Stimulated activated CD8-positive, alpha-beta memory T cell treated with anti-CD3 and anti-CD28 coated beads, Interleukin-4, amount 100 ng/mL, for 24 hours (primary cell): ENCODE measurements around the gene CFB.
"Not testable (repeated sequence)": the region's sequence is repeated elsewhere in the genome, so short reads cannot be mapped to it uniquely, and the experiment has no call there.

ENCODE experiments used
- DNase-seq: peaks from one replicate; pipeline ENCODE4 v3.0.0-alpha.2; 2020; ENCODE audit warnings: low read depth

Gene CFB

GRCh38 chr6:31945507-31946369 lies at the start of gene CFB:
TSS of gene CFB (plus strand) at chr6:31946095. CDS start at chr6:31946222, 127 bp downstream.
- DNase-seq = no peak

DNA sequence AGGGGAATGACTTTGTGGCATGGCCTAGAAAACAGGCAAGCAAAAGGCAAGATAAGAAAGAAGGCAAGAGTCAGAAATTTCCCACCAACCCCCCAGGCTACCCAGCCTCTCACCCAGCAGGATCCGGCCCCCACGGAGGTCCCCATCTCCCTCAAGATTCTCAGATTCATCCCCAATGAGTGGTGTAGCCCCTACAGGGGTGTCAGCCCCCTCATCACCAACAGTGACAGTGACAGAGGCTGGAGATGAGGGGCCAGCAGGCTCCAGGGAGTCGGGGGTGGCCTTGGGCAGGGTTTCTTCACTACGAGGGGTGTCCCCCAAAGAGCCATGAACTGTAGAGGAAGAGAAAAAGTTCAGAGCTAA lies 49.4 kb upstream of the CFB start:
- DNase-seq = no peak

- DNase-seq = no peak
Observed at GRCh38 chr6:31896856-31897611, 48.9 kb upstream of the CFB start.

DNA sequence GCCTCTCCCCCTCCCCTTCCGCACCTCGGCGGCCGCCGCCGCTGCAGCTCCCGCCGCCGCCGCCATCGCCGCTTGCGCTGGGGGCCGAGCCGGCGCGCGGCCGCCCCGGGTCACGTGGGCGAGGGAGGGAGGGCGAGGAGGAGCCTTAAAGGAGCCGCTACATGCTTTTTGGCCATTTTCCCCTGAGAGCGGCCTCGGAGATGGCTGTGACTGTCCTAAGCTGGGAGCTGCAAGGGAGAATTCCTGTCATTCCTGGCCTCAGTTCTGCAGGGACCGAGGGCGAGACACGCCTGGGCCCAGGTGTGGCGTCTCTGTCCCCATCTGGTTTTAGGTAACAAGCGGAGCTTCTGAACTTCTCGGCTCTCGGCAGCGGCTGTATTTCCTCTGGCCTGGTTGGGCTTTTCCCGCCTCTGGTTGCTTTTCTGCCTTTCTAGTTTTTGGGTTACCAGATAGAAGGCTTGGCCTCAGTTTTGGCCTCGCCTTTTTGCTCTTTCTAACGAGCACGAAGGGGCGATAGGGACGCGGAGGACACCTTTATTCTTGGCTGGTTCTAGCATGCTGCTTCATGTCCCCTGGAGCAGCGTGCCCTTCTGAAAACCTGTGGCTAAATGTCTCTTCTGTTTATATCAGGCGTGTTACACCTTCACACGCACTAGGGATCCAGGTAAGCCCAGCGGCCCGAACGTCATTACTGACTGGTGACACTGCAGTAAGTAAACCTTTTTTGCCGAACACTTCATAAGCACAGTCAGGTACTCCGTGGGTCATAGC lies 48.1 kb upstream of the CFB start, which contains the start of gene EHMT2:
Gene EHMT2, minus strand, starts transcription at position 87 of the 771 bp plus-strand sequence. Its CDS starts 21 bp downstream, at position 66.
- peak; percentile 83 for DNase-seq

- no peak for DNase-seq
Observed at GRCh38 chr6:31898383-31899011, 47.4 kb upstream of the CFB start.

GRCh38 chr6:31899215-31899614 lies 46.7 kb upstream of the CFB start:
- DNase-seq = no peak

GRCh38 chr6:31899882-31900722 lies 45.8 kb upstream of the CFB start:
- DNase-seq = no peak

GRCh38 chr6:31900917-31901414 lies 44.9 kb upstream of the CFB start:
- DNase-seq = no peak

GRCh38 chr6:31901415-31901952 lies 44.4 kb upstream of the CFB start:
- DNase-seq = peak; percentile 47

- DNase-seq = peak; percentile 82
Observed at GRCh38 chr6:31901953-31902643, 43.8 kb upstream of the CFB start, which contains the start of gene ZBTB12. TSS of gene ZBTB12 (minus strand) at chr6:31902086. CDS start at chr6:31901305, 781 bp downstream.

DNA sequence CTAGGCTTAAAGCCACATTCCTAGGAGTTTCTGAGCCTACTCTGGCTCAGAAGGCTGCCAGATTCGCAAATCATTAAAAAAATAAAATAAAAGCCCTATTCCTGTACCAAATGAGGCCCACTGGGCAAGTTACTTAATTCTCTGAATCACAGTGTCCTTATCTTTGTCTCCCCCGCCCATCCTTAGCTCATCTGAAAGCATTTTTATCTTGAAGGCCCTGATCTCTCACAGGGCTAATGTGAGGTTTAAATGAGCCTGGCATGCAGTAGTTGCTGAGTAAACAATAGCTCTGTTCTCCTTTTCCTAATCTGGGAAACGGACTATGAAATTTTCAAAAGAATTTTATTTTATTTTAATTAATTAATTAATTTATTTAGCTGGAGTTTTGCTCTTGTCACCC lies 41.9 kb upstream of the CFB start:
- DNase-seq = no peak

DNA sequence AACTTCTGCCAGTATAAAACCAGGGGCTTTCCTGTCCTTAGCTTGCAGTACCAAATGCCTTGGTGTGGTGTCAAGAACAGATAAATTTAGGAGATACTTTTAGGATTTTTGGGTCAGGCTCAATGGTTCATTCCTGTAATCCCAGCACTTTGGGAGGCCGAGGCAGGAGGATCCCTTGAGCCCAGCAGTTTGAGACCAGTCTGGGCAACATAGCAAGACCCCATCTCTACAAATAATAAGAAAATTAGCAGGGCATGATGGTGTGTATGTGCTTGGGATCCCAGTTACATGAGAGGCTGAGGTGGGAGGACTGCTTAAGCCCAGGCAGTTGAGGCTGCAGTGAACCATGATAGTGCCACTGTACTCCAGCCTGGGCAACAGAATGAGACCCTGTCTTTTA lies 40.9 kb upstream of the CFB start:
- no peak for DNase-seq

GRCh38 chr6:31906122-31906521 lies 39.8 kb upstream of the CFB start:
- no peak for DNase-seq

- DNase-seq = not testable (repeated sequence)
Observed at GRCh38 chr6:31906727-31907126, 39.2 kb upstream of the CFB start.

DNA sequence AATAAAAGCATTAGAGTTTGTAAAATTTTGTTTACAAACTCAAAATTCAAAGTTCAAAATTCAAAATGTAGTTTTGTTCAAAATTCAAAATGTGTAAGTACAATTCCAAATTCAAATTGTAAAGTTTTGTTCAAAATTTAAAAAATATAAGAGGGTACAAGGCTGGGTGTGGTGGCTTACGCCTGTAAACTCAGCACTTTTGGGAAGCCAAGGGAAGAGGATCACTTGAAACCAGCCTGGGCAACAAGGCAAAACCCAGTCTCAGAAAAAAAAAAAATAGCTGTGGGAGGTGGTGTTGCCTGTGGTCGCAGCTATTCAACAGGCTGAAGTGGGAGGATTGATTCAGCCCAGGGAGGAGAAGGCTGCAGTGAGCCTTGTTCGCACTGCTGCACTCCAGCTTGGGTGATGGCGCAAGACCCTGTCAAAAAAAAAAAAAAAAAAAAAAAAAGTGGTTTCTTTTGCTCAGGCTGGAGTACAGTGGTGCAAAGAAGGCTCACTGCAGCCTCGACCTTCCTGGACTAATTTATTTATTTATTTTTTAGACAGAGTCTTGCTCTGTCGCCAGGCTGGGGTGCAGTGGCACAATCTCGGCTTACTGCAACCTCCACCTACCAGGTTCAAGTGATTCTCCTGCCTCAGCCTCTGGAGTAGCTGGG lies 38.6 kb upstream of the CFB start:
- DNase-seq = no peak

DNA sequence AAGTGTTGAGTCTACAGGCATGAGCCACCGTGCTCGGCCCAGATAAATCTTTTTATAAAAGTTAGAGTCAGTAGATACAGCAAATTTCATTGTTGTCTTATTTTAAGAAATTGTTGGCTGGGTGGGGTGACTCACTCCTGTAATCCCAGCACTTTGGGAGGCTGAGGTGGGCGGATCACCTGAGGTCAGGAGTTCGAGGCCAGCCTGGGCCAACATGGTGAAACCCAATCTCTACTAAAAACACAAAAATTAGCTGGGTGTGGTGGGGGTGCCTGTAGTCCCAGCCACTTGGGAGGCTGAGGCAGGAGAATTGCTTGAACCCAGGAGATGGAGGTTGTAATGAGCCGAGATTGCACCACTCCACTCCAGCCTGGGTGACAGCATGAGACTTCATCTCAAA lies 37.6 kb upstream of the CFB start:
- not testable (repeated sequence) for DNase-seq

GRCh38 chr6:31908791-31909190 lies 37.1 kb upstream of the CFB start:
- no peak for DNase-seq

DNA sequence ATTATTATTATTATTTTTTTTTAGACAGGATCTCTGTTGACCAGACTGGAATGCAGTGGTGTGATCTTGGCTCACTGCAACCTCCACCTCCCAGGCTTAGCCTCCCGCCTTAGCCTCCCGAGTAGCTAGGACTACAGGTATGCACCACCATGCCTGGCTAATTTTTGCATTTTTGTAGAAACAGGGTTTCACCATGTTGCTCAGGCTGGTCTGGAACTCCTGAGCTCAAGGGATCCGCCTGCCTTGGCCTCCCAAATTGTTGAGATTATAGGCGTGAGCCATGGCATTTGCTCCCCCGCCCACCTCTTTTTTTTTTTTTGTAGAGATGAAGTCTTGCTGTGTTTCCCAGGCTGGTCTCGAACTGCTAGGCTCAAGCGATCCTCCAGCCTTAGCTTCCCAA lies 36.6 kb upstream of the CFB start:
- DNase-seq = not testable (repeated sequence)
